RWPE2 (cell line): ENCODE results near the gene ARHGAP15.

Experiments
- ATAC-seq: fragments of 200-7000 bp; cut with Tn5 transposase; 3 replicates; pipeline ENCODE4 v1.9.1; 2021; ENCODE audit warnings: low read depth
- DNase-seq: peaks from one replicate; pipeline ENCODE4 v3.0.0-alpha.2; 2020; ENCODE audit warnings: low spot score
- H3K27ac ChIP-seq: fragments of 450-650 bp; 2 replicates; pipeline ENCODE4 v1.5.1; 2017; ENCODE audit warnings: mild to moderate bottlenecking; ENCODE audit not compliant: poor library complexity, severe bottlenecking
- H3K27me3 ChIP-seq: fragments of 250-450 bp; sonication (Bioruptor Pico); 2 replicates; pipeline ENCODE4 v1.5.1; 2021; ENCODE audit warnings: mild to moderate bottlenecking, moderate library complexity; ENCODE audit not compliant: insufficient read depth, poor library complexity, severe bottlenecking
- H3K36me3 ChIP-seq: fragments of 250-450 bp; sonication (Bioruptor Pico); 2 replicates; pipeline ENCODE4 v1.5.1; 2020; ENCODE audit warnings: low read depth, mild to moderate bottlenecking, moderate library complexity
- H3K4me1 ChIP-seq: fragments of 250-450 bp; sonication (Bioruptor Pico); 2 replicates; pipeline ENCODE4 v1.5.1; 2021; ENCODE audit warnings: mild to moderate bottlenecking, moderate library complexity; ENCODE audit not compliant: insufficient read depth, poor library complexity, severe bottlenecking
- H3K4me3 ChIP-seq: fragments of 250-450 bp; sonication (Bioruptor Pico); 2 replicates; pipeline ENCODE4 v1.5.1; 2021; ENCODE audit warnings: mild to moderate bottlenecking, moderate library complexity; ENCODE audit not compliant: severe bottlenecking
- H3K9me3 ChIP-seq: fragments of 250-450 bp; sonication (Bioruptor Pico); 2 replicates; pipeline ENCODE4 v1.5.1; 2021; ENCODE audit warnings: mild to moderate bottlenecking, moderate library complexity; ENCODE audit not compliant: severe bottlenecking
- CTCF ChIP-seq: fragments of 450-650 bp; IDR thresholded peaks from one replicate; pipeline ENCODE4 v1.5.1; 2017; ENCODE audit warnings: mild to moderate bottlenecking, moderate library complexity; ENCODE audit not compliant: poor library complexity, severe bottlenecking

ARHGAP15 gene

GRCh38 chr2:143261986-143262385 is 132.8 kb downstream of the ARHGAP15 start:
- H3K27ac ChIP-seq = no peak overlapping the region

GRCh38 chr2:143262389-143262788 is 133.2 kb downstream of the ARHGAP15 start:
- no peaks in the 10 kb centered on the region for H3K36me3 ChIP-seq
- DNase-seq (no peak), ATAC-seq (no peak)
- H3K4me1 ChIP-seq = no peaks in the 10 kb centered on the region
- TF ChIP-seq CTCF = no peak
- no peak overlapping the region for H3K27ac ChIP-seq
- H3K9me3 ChIP-seq = no peaks in the 10 kb centered on the region
- H3K27me3 ChIP-seq = no peaks in the 10 kb centered on the region
- no peak overlapping the region for H3K4me3 ChIP-seq

More at GRCh38 chr2:143261986-143262385, 132.8 kb downstream of the ARHGAP15 start:
- no peaks in the 10 kb centered on the region for H3K27me3 ChIP-seq
- TF ChIP-seq CTCF = no peak
- DNase-seq (no peak), ATAC-seq (no peak)
- H3K9me3 ChIP-seq = no peaks in the 10 kb centered on the region
- no peaks in the 10 kb centered on the region for H3K36me3 ChIP-seq
- H3K4me1 ChIP-seq = no peaks in the 10 kb centered on the region
- H3K4me3 ChIP-seq = no peak overlapping the region

- DNase-seq (no peak), ATAC-seq (no peak)
- no peaks in the 10 kb centered on the region for H3K27me3 ChIP-seq
- H3K4me1 ChIP-seq = no peaks in the 10 kb centered on the region
- H3K27ac ChIP-seq = no peak overlapping the region
- no peak for TF ChIP-seq CTCF
- no peaks in the 10 kb centered on the region for H3K36me3 ChIP-seq
- no peaks in the 10 kb centered on the region for H3K9me3 ChIP-seq
- no peak overlapping the region for H3K4me3 ChIP-seq
Observed at GRCh38 chr2:143263066-143263625, 133.9 kb downstream of the ARHGAP15 start.

GRCh38 chr2:143264851-143265250 is 135.6 kb downstream of the ARHGAP15 start:
- no peak overlapping the region for H3K4me3 ChIP-seq
- no peak for TF ChIP-seq CTCF
- H3K9me3 ChIP-seq = no peaks in the 10 kb centered on the region
- H3K27ac ChIP-seq = no peak overlapping the region
- DNase-seq = no peak
- ATAC-seq = no peak
- no peaks in the 10 kb centered on the region for H3K27me3 ChIP-seq
- no peaks in the 10 kb centered on the region for H3K36me3 ChIP-seq
- H3K4me1 ChIP-seq = no peaks in the 10 kb centered on the region

- no peaks in the 10 kb centered on the region for H3K9me3 ChIP-seq
- H3K27ac ChIP-seq = no peak overlapping the region
- H3K4me3 ChIP-seq = no peak overlapping the region
- no peak for TF ChIP-seq CTCF
- no peak for DNase-seq
- H3K36me3 ChIP-seq = no peaks in the 10 kb centered on the region
- H3K4me1 ChIP-seq = no peaks in the 10 kb centered on the region
- no peak for ATAC-seq
- no peaks in the 10 kb centered on the region for H3K27me3 ChIP-seq
Observed at GRCh38 chr2:143279672-143280071, 150.5 kb downstream of the ARHGAP15 start.
